Left kidney (tissue), 2 donors: Measurements from ENCODE around the gene KCNG4. TPM values are rescaled to one million over a fixed set of nuclear protein-coding genes. Genes with fewer than 3 reads are reported as not detected.
A peak's percentile ranks its signal among the peaks of the same experiment; 100 is the strongest.
"Not testable (repeated sequence)": the region's sequence is repeated elsewhere in the genome, so short reads cannot be mapped to it uniquely, and the experiment has no call there.

Experiments used
- DNase-seq: peaks from one replicate; pipeline ENCODE4 v3.0.0-alpha.2; 2013
- polyA plus RNA-seq: library from polyadenylated mRNA; unstranded; fragments of 120-200 nt; gene quantifications from one replicate; pipeline ENCODE4 v1.2.1, GENCODE V29; 2013; ENCODE audit not compliant: insufficient read length

Gene KCNG4
- polyA plus RNA-seq, 1 donor: 0.07 TPM

DNA sequence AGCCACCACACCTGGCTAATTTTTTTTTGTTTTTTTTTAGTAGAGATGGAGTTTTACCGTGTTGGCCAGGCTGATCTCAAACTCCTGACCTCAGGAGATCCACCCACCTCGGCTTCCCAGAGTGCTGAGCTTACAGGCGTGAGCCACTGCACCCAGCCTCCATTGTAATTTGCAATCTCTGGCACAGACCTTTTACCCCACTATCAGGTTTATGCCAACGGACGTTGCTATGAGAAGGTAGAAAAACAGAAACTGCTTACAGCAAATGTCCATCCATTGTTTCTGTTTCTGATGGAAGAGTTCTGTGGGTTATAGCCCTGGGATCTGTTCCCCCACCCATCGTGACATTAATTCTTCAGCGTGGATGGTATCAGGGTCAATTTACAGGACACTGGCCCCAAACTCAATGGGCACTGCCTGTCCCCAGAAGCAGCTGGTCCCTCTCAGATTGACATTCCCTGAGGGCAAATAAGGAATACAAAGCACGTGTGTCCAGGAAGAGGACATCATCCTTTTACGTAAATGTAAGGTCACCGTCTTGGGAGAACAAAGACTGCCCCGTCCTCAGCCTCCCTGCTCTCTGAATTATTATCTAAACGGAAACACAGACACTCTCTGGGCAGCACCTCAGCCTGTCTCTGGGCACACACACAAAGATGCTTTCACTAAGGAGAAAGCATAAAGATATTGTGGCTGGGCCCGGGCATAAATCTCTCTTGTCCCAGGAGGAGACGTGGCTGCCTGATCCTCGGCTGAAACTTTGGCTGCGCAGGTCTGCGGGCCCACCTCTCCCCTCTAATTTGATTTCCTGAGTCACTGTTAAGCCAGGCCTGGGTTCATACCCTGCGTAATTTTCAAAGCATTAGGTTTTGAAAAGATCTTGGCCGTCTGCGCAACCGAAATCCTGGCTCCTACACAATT, 5.2 kb downstream of the KCNG4 start:
- no peak for DNase-seq

DNA sequence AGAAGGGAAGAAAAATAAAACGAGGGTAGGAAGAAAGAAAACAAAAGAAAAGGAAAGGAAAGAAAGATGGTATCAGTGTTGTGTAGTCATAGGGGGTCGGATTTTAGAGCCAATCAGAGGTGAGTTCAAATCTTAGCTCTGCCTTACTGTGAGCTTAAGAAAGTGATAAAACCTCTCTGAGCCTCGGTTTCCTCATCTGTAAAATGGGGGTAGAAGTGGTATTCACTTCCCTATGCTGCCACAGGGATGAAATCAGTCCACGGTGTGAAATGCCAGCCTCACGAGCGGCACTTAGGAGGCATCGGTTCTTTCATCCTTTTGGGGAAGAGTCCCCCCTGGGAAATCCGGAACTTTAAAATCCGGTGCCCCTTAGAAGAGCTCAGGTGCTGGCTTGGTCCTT, 6.1 kb downstream of the KCNG4 start:
- DNase-seq: no peak

GRCh38 chr16:84232969-84233368, 6.8 kb downstream of the KCNG4 start:
- DNase-seq: no peak

GRCh38 chr16:84232060-84232459, 7.8 kb downstream of the KCNG4 start:
- DNase-seq: no peak

DNA sequence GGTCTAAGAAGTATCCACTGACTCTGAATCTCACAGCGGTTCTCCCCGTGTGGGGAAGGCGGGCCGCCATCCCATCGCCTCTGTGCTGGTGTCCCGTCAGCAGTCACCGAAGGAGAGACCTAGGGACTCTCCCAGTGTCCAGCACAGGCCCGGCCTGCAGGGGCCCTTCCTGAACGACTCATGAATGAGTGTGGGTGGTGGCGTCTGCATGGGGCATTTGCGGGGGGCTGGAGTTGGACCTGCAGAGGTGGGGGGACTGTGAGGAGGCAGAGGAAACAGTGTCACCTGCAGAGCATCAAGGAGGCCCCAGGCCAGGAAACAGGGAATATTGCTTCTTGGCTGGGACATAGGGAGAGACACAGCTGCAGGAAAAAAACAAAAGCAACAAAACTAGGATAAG, 10.3 kb downstream of the KCNG4 start:
- DNase-seq: no peak

DNA sequence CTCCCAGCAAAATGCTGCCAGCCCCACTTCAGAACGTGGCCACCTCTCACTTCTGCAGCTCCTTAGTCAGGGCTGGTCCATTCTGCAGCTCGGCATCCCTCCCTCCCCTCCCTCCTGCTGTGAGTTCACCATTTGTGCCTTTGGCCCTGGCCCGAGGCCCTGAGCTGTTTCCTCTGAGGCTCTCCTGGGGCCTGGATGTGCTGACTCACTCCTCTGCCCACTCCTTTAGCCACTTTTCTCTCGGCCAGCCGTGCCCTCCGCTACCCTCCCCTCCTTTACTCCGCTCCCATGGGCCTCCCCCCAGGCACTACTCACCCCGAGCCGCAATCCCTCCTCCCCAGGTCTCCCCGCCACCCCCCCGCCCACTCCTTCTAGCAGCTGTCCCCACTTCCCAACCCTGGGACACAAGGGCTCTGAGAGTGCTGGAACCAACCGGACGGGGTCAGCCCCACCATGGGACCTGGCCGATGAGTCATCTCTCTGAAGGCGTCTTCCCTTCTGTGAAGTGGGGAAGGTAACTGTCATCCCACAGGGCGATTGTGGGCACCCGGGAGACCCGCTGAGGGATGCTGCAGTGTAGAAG, 11.5 kb downstream of the KCNG4 start:
- no peak for DNase-seq

DNA sequence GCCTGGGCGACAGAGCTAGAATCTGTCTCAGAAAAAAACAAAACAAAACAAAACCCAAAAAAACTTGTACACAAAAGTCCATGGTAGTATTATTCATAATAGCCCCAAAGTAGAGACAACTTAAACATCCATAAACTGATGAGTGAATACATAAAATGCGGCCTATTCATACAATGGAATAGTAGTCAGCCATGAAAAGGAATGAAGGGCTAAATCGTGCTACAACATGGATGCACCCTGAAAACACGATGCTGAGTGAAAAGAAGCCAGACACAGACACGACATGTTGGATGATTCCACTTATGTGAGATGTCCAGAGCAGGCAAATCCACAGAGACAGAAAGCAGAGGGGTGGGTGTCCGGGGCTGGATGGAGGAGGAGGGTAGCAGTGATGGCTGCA, 12.3 kb downstream of the KCNG4 start:
- no peak for DNase-seq

DNA sequence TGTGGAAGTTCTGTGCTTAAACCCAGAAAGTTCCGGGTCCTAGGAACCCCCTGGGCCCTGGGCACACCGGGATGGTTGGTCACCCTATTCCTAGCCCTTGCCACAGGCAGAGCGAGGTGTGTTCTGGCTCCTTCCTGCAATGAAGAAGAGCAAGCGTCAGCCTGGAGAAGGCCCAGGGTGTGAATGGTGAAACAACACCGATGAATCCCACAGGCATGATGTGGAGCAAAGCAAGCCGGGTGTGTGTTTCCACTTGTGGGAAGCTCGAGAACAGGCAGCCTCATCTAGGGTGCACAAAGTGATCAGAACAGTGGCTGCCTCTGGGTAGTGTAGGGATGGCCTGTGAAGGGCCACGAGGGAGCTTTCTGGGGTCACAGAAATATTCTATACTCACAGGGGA, 13.8 kb downstream of the KCNG4 start:
- DNase-seq: no peak

- DNase-seq: no peak
Observed at GRCh38 chr16:84225571-84225970, 14.2 kb downstream of the KCNG4 start.

DNA sequence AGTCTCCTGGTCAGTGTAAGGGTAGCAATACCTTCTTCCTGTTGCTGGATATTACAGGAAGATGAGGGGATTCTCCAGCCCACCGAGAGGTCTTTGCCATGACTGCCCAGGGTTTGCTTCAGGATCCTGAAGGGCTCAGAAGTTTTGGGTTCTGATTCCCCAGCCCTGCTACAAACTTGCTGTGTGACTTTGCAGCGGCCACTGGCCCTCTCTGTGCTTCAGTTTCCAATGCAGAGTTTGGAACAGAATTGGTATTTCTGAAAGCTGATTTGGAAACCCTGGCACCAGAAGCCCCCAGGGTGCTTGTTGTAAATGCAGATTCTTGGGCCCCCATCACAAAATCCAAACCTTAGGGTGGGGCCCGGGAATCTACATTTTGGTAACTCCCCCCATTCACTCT, 14.7 kb downstream of the KCNG4 start:
- DNase-seq: no peak

DNA sequence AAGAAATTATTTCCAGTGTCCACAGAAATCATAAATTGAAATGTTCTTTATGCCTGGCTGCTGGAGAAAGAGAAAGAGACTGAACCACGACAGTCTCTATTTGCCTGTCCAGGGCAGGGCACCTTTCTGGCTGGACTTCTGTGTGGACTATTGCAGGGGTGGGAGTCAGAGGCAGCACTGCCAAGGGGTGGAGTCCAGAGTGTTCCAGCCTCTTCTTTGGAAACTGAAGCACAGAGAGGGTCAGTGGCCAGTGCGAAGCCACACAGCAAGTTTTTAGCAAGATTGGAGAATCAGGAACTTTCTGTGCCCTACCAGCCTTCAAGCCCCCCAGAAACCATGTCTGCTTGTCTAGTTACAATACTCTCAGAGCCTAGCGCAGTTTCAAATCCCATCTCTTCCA, 15.3 kb downstream of the KCNG4 start:
- no peak for DNase-seq

- DNase-seq: no peak
Observed at GRCh38 chr16:84223456-84223855, 16.4 kb downstream of the KCNG4 start.

GRCh38 chr16:84220851-84221250, 19.0 kb downstream of the KCNG4 start:
- no peak for DNase-seq

GRCh38 chr16:84218956-84219355, 20.9 kb downstream of the KCNG4 start:
- no peak for DNase-seq

DNA sequence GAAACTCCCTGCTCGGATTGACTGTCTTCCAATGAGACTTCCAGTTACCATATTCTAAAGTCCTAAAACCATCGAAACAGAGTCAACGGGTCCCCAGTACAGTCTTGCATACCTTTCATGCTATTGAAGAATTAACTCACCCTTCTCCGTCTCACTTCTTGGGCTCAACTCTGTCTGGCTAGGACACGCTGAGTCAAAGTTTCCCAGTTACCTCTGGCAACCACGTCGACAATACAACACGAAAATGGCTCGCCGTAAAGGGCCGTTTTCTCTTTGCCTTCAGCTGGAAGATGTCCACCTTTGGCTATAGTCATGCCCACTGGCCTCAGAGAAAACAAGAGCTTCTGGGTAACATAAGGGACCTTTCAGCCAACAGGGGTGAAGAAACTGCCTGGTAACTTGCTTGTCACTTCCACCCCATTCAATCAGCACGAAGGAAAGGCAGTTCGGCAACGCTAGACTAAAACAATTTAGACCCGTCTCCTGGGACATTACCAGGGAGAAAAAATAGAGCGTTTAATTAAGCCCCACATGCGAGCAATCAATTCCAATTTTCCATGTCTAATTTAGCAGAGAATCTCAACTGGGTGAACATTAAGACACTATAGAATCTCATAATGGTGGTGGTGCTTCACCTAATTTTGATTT, 21.5 kb downstream of the KCNG4 start:
- no peak for DNase-seq

GRCh38 chr16:84216144-84216543, 23.7 kb downstream of the KCNG4 start:
- not testable (repeated sequence) for DNase-seq

- no peak for DNase-seq
Observed at GRCh38 chr16:84215531-84215930, 24.3 kb downstream of the KCNG4 start.

DNA sequence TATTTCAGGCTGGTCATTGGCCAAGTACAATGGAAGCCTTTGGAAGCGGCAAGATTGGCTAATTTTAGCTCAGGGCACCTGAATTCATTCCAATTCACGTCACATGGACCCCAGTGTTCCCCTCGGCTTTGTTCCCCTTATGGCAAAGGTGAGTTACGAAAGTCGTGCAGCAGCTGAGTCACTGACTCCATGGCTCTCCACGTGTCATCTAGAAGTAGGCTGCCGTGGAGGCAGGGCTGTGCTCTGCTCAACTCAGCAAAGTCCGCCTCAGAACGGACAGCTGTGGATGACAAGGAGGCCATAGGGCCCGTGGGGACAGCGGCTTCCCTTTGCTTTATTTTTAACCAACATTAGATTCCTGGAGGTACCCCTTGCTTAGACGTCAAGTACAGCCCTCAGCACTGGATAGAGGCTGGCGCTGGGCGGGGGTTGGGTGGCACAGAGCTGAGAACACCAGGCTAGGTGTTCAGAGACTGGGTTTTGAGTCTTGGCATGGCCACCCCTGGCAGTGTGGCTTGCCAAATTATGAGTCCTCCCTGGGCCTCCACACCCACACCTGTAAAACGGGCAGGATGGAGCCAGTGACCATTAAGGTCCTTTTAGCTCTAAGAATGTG, 25.3 kb downstream of the KCNG4 start:
- no peak for DNase-seq

DNA sequence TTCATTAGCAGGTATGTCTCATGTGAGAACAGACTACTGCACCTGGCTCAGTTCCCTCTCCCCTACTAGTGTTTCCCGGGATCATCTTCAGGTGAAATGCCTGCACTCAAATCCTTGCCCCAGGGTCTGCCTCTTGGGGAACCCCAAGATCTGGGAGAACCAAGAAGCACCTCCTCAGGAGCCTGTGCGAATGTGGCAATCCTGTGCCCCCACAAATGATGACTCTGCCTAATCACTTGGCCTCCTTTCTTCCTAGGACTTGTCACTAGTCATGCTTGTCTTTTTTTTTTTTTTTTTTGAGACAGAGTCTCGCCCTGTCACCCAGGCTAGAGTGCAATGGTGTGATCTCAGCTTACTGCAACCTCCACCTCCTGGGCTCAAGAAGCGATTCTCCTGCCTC, 27.2 kb downstream of the KCNG4 start:
- DNase-seq: no peak

DNA sequence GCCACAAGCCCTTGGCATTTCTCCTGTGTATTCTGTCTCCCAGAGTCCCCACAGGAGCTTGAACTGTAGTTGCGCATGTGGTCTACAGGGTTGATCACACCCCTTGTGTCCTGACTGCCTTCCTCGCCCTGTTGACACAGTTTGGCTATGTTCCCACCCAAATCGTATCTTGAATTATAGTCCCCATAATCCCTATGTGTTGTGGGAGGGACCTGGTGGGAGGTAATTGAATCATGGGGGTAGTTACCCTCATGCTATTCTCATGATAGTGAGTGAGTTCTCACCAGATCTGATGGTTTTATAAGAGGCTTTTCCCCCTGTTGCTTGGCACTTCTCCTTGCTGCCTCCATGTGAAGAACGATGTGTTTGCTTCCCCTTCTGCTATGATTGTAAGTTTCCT, 27.7 kb downstream of the KCNG4 start:
- no peak for DNase-seq

GRCh38 chr16:84209989-84210388, 29.8 kb downstream of the KCNG4 start:
- no peak for DNase-seq

DNA sequence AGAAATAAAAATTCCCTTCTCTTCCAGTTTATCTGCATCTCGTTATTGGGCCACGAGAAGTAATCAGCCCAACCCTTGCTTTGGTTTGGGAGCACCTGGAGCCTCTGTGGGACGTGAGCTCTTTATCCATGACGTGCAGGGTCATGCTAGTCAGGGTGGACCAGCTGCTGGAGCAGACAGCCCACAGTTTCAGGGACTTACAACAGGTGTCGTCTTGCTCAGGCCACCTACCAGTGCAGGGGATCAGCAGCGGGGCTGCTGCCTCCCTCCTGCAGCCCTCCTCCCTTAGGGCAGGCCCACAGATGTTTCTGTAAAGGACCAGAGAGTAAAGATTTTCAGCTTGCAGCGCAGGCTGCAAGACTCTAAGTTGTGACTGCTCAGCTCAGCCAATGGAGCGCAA, 31.9 kb downstream of the KCNG4 start:
- DNase-seq: no peak

DNA sequence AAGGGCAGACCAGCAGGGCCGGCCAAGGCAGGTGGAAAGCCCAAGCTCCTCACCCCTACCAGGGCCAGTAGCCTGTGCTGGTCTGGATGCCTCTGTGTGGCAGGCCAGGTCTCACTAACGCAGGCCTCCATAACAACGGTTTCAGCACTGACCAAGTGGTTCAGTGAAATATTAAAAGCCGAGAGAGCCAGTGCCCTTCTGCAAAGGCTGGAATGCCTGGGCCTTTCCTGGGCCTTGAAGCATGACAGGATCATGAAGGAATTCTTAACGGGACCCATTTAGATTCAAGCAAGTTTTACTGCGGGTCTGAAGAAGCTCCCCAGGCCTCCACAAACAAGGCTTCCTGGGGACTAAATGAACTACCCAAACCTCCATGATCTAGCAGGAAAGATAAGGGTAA, 32.6 kb downstream of the KCNG4 start:
- peak; percentile 32 for DNase-seq
